SU-DHL-6 (cell line): ENCODE results near the gene OTOA.
A peak's percentile ranks its signal among the peaks of the same experiment; 100 is the strongest.

Experiments used
- H2AFZ ChIP-seq: fragments of 200-600 bp; sonication (generic); 2 replicates; pipeline ENCODE4 v1.6.1; 2014; ENCODE audit warnings: low read depth, mild to moderate bottlenecking, moderate library complexity, mixed read lengths, antibody characterized with exemption, low read length; ENCODE audit not compliant: severe bottlenecking
- H3F3A ChIP-seq: fragments of 200-600 bp; shearing (Covaris generic); 2 replicates; pipeline ENCODE4 v1.6.0; 2016; ENCODE audit warnings: antibody characterized with exemption, mild to moderate bottlenecking; ENCODE audit not compliant: insufficient read depth
- H3K27ac ChIP-seq: fragments of 200-600 bp; sonication (generic); 2 replicates; pipeline ENCODE4 v1.5.1; 2016; ENCODE audit warnings: low read depth, mild to moderate bottlenecking, low read length, moderate library complexity, mixed read lengths
- H3K27me3 ChIP-seq: fragments of 200-600 bp; sonication (generic), shearing (Covaris generic); 2 replicates; pipeline ENCODE4 v1.6.0; 2014; ENCODE audit warnings: mild to moderate bottlenecking, low read length
- H3K36me3 ChIP-seq: fragments of 200-600 bp; sonication (generic); 2 replicates; pipeline ENCODE4 v1.6.1; 2014; ENCODE audit warnings: mild to moderate bottlenecking, low read length, mixed read lengths
- H3K4me2 ChIP-seq: fragments of 300-600, 200-600 bp; shearing (Covaris generic), sonication (generic); 2 replicates; pipeline ENCODE4 v1.6.0; 2014; ENCODE audit warnings: low read length, low read depth, mild to moderate bottlenecking; ENCODE audit not compliant: poor library complexity, severe bottlenecking
- H3K4me3 ChIP-seq: fragments of 200-600 bp; sonication (generic); 2 replicates; pipeline ENCODE4 v1.5.1; 2014; ENCODE audit warnings: antibody characterized with exemption, low read length, mild to moderate bottlenecking, mixed read lengths; ENCODE audit not compliant: insufficient read depth, poor library complexity, severe bottlenecking
- H3K79me2 ChIP-seq: fragments of 200-600 bp; sonication (generic); 2 replicates; pipeline ENCODE4 v1.6.1; 2014; ENCODE audit warnings: mild to moderate bottlenecking, low read length, moderate library complexity; ENCODE audit not compliant: insufficient read depth
- H3K9ac ChIP-seq: fragments of 200-600 bp; sonication (generic); 2 replicates; pipeline ENCODE4 v1.7.0; 2014; ENCODE audit warnings: mild to moderate bottlenecking, low read length
- H3K9me2 ChIP-seq: fragments of 200-600 bp; sonication (generic); replicated peaks from 2 replicates; pipeline ENCODE4 v1.6.1; 2014; ENCODE audit warnings: low read length; ENCODE audit not compliant: insufficient read depth
- H3K9me3 ChIP-seq: fragments of 200-600 bp; sonication (generic); 2 replicates; pipeline ENCODE4 v1.6.1; 2014; ENCODE audit warnings: low read length, mixed read lengths; ENCODE audit not compliant: insufficient read depth
- H4K20me1 ChIP-seq: fragments of 200-600 bp; sonication (generic); 2 replicates; pipeline ENCODE4 v1.6.1; 2014; ENCODE audit warnings: low read depth, mild to moderate bottlenecking, antibody characterized with exemption, low read length, moderate library complexity, mixed read lengths
- CTCF ChIP-seq: fragments of 200-600 bp; sonication (generic); IDR thresholded peaks from one replicate; pipeline ENCODE4 v1.5.1; 2017; ENCODE audit warnings: antibody characterized with exemption, mild to moderate bottlenecking, low read length, moderate library complexity; ENCODE audit not compliant: insufficient read depth, poor library complexity, severe bottlenecking
- EZH2phosphoT487 ChIP-seq: fragments of 200-600 bp; sonication (generic), shearing (Covaris generic); conservative IDR thresholded peaks from 2 replicates; pipeline ENCODE4 v1.6.1; 2018; ENCODE audit warnings: mild to moderate bottlenecking, antibody characterized with exemption, low read length, moderate library complexity, mixed read lengths

OTOA gene

GRCh38 chr16:21644674-21645073 lies 19.1 kb upstream of the OTOA start:
- no peak for TF ChIP-seq EZH2phosphoT487
- Histone ChIP-seq H3K79me2 (no peaks in the 10 kb centered on the region), H3K27ac (peak overlapping the region; percentile 96), H3K9ac (peak overlapping the region; percentile 47), H3K4me2 (peak overlapping the region; percentile 76), H2AFZ (no peak overlapping the region), H4K20me1 (no peaks in the 10 kb centered on the region), H3K9me3 (no peaks in the 10 kb centered on the region), H3K9me2 (no peaks in the 10 kb centered on the region), H3K4me3 (peak overlapping the region; percentile 43), H3K36me3 (no peaks in the 10 kb centered on the region), H3K27me3 (no peaks in the 10 kb centered on the region), H3F3A (peaks cover 54% of the 10 kb centered on the region)

- Histone ChIP-seq H3K27me3 (no peaks in the 10 kb centered on the region), H3K36me3 (no peaks in the 10 kb centered on the region), H3F3A (peaks cover 54% of the 10 kb centered on the region), H3K4me3 (peak overlapping the region; percentile 43), H4K20me1 (no peaks in the 10 kb centered on the region), H3K27ac (peak overlapping the region; percentile 96), H3K4me2 (peak overlapping the region; percentile 76), H3K9me2 (no peaks in the 10 kb centered on the region), H3K9me3 (no peaks in the 10 kb centered on the region), H3K79me2 (no peaks in the 10 kb centered on the region), H2AFZ (no peak overlapping the region), H3K9ac (peak overlapping the region; percentile 47)
- TF ChIP-seq CTCF (no peak), EZH2phosphoT487 (no peak)
Measured at GRCh38 chr16:21645261-21645721, 18.5 kb upstream of the OTOA start.

- TF ChIP-seq EZH2phosphoT487 = no peak
- TF ChIP-seq CTCF = no peak
- H3F3A ChIP-seq = peaks cover 54% of the 10 kb centered on the region
- H3K27ac ChIP-seq = peak overlapping the region; percentile 96
- no peaks in the 10 kb centered on the region for H3K79me2 ChIP-seq
- H3K9me3 ChIP-seq = no peaks in the 10 kb centered on the region
- peak overlapping the region; percentile 25 for H3K4me3 ChIP-seq
- H3K9me2 ChIP-seq = no peaks in the 10 kb centered on the region
- H3K4me2 ChIP-seq = peak overlapping the region; percentile 76
- H4K20me1 ChIP-seq = no peaks in the 10 kb centered on the region
- H3K9ac ChIP-seq = peak overlapping the region; percentile 47
- no peaks in the 10 kb centered on the region for H3K36me3 ChIP-seq
- no peaks in the 10 kb centered on the region for H3K27me3 ChIP-seq
- H2AFZ ChIP-seq = no peak overlapping the region
Measured at GRCh38 chr16:21646091-21646490, 17.7 kb upstream of the OTOA start.

- Histone ChIP-seq H3K9me3 (no peaks in the 10 kb centered on the region), H3K36me3 (no peaks in the 10 kb centered on the region), H3K4me3 (peak overlapping the region; percentile 25), H4K20me1 (no peaks in the 10 kb centered on the region), H3F3A (peaks cover 54% of the 10 kb centered on the region), H3K79me2 (no peaks in the 10 kb centered on the region), H3K27me3 (no peaks in the 10 kb centered on the region), H3K9ac (peak overlapping the region; percentile 47), H3K27ac (peak overlapping the region; percentile 96), H3K9me2 (no peaks in the 10 kb centered on the region), H3K4me2 (peak overlapping the region; percentile 76), H2AFZ (no peak overlapping the region)
- TF ChIP-seq CTCF (no peak), EZH2phosphoT487 (no peak)
Measured at GRCh38 chr16:21646721-21647561, 16.8 kb upstream of the OTOA start.
